Occipital lobe (tissue), 2 donors: Measurements from ENCODE around the gene DAB2. TPM values are rescaled to one million over a fixed set of nuclear protein-coding genes. Genes with fewer than 3 reads are reported as not detected.
"Not testable (repeated sequence)": the region's sequence is repeated elsewhere in the genome, so short reads cannot be mapped to it uniquely, and the experiment has no call there.

Source experiments
- DNase-seq: peaks from one replicate; lab custom pipeline; 2025; lab: John Stamatoyannopoulos, UW
- total RNA-seq: library from RNA; depleted of rRNA; stranded (reverse); fragments of >200 nt; gene quantifications from one replicate; pipeline ENCODE4 v1.2.3, GENCODE V29; 2014

DAB2 gene
- total RNA-seq, 1 donor from 2014 or later = 23.4 TPM

- DNase-seq = no peak
These were observed 75.3 kb downstream of the DAB2 start for GRCh38 chr5:39349484-39349883.

- DNase-seq = no peak
These were observed 82.3 kb downstream of the DAB2 start for GRCh38 chr5:39342460-39342859.

- DNase-seq = no peak
These were observed 82.9 kb downstream of the DAB2 start for GRCh38 chr5:39341896-39342295.

- DNase-seq = no peak
These were observed 84.3 kb downstream of the DAB2 start for GRCh38 chr5:39340506-39340905.

- no peak for DNase-seq
These were observed 87.4 kb downstream of the DAB2 start for GRCh38 chr5:39337252-39337915.

- not testable (repeated sequence) for DNase-seq
These were observed 90.5 kb downstream of the DAB2 start for GRCh38 chr5:39334296-39334695.

- DNase-seq = no peak
These were observed 91.7 kb downstream of the DAB2 start for GRCh38 chr5:39333104-39333503.

- no peak for DNase-seq
These were observed 92.9 kb downstream of the DAB2 start for GRCh38 chr5:39331861-39332381.

- DNase-seq = no peak
These were observed 96.0 kb downstream of the DAB2 start for GRCh38 chr5:39328731-39329130.

- no peak for DNase-seq
These were observed 101.2 kb downstream of the DAB2 start for GRCh38 chr5:39323542-39323941.

Other genes with a start within 250 kb of the DAB2 start
- 1.4 TPM for gene FYB1, start 205.4 kb downstream of the DAB2 start, total RNA-seq
- not detected for gene C9, start 60.5 kb downstream of the DAB2 start, total RNA-seq